SH-SY5Y (cell line): ENCODE results near the gene CDH22.

Source experiments
- GATA2 ChIP-seq: IDR thresholded peaks from 2 replicates; pipeline ENCODE4 v1.6.1; 2011; ENCODE audit warnings: mild to moderate bottlenecking, low read depth, low read length
- GATA3 ChIP-seq: IDR thresholded peaks from 2 replicates; pipeline ENCODE4 v1.6.1; 2011; ENCODE audit warnings: low read depth, mild to moderate bottlenecking, low read length, moderate library complexity

DNA sequence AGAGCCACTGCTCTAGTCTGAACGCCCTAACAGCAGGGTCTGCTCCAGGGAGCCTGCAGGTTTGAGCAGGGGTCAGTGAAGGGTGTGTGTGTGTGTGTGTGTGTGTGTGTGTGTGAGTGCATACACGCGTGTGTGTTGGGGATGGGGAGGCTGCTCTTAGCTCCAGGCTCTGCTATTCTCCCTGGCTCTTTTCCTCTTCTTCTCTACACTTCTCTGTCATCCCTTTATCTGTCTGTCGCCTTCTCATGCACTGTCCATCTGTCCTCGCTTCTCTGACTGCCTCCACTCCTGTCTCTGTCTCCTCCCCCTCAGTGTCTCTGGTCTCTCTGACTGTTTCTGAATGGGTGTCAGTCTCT lies 3.4 kb upstream of the CDH22 start:
- no peak for TF ChIP-seq GATA2
- TF ChIP-seq GATA3 = no peak
